Glutamatergic neuron (in vitro differentiated cells): Measurements from ENCODE around the gene SFTA2. TPM values are rescaled to one million over a fixed set of nuclear protein-coding genes. Genes with fewer than 3 reads are reported as not detected.

Source experiments
- DNase-seq: peaks from one replicate; pipeline ENCODE4 v3.0.0; 2022
- H3K27ac Mint-ChIP-seq: one replicate; pipeline ENCODE4 v1.8.0; 2020; ENCODE audit warnings: mild to moderate bottlenecking, mixed read lengths, inconsistent platforms; ENCODE audit not compliant: unreplicated experiment
- H3K27me3 Mint-ChIP-seq: one replicate; pipeline ENCODE4 v1.8.0; 2020; ENCODE audit warnings: mild to moderate bottlenecking, moderate library complexity, mixed read lengths, inconsistent platforms; ENCODE audit not compliant: unreplicated experiment
- H3K36me3 Mint-ChIP-seq: one replicate; pipeline ENCODE4 v1.8.0; 2020; ENCODE audit warnings: mild to moderate bottlenecking, mixed read lengths, inconsistent platforms; ENCODE audit not compliant: unreplicated experiment
- H3K4me1 Mint-ChIP-seq: one replicate; pipeline ENCODE4 v1.8.0; 2020; ENCODE audit warnings: mild to moderate bottlenecking, low read depth, mixed read lengths, inconsistent platforms; ENCODE audit not compliant: unreplicated experiment
- H3K4me3 Mint-ChIP-seq: one replicate; pipeline ENCODE4 v1.8.0; 2020; ENCODE audit warnings: mild to moderate bottlenecking, mixed read lengths, inconsistent platforms; ENCODE audit not compliant: unreplicated experiment
- H3K9me3 Mint-ChIP-seq: one replicate; pipeline ENCODE4 v1.8.0; 2020; ENCODE audit warnings: mild to moderate bottlenecking, moderate library complexity, mixed read lengths, inconsistent platforms; ENCODE audit not compliant: unreplicated experiment
- total RNA-seq: library from RNA; stranded (reverse); fragmentation: NEBNext Ultra II Directional; extraction: Animal tissue kit (Norgen Biotek cat#: 25700); gene quantifications from one replicate; pipeline ENCODE4 v1.2.1, GENCODE V29; 2021; ENCODE audit not compliant: unreplicated experiment
- TF ChIP-seq, protein P1 (sequence below): fragments of 200-600 bp; sonication (generic); IDR thresholded peaks from one replicate; pipeline ENCODE4 v1.5.0; 2021; ENCODE audit not compliant: partially characterized antibody, unreplicated experiment

The SFTA2 gene
- total RNA-seq, 1 donor from 2014 or later, result not detected

DNA sequence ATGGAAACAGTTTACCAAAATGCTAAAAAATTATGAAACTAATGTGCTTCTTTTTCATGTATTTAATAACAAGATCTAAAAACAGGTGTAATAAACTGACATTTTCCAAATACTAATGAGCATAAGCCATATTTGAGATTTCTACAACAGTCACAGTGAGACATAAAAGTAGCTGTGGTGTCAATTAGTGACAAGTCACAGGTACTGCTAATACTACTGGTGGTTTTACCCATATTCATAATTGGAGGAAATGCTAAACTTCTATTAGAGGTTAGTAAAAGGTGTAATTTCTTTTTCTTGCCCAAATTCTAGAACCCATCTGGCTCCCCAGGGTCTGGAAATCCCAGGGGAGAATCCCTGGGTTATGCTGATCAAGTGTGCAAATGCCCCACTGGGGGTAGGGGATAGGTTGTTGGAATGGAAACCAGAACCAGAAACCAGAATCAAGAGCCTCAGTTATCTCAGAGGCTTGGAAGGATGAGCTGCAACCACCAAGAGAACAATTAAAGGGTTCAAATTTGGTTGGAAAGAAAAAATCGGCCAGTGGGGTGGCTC is 31.0 kb downstream of the SFTA2 start:
- DNase-seq, result no peak
- H3K4me1 Mint-ChIP-seq, result no peaks in the 10 kb centered on the region
- no peak overlapping the region for H3K4me3 Mint-ChIP-seq
- TF ChIP-seq, protein P1, sequence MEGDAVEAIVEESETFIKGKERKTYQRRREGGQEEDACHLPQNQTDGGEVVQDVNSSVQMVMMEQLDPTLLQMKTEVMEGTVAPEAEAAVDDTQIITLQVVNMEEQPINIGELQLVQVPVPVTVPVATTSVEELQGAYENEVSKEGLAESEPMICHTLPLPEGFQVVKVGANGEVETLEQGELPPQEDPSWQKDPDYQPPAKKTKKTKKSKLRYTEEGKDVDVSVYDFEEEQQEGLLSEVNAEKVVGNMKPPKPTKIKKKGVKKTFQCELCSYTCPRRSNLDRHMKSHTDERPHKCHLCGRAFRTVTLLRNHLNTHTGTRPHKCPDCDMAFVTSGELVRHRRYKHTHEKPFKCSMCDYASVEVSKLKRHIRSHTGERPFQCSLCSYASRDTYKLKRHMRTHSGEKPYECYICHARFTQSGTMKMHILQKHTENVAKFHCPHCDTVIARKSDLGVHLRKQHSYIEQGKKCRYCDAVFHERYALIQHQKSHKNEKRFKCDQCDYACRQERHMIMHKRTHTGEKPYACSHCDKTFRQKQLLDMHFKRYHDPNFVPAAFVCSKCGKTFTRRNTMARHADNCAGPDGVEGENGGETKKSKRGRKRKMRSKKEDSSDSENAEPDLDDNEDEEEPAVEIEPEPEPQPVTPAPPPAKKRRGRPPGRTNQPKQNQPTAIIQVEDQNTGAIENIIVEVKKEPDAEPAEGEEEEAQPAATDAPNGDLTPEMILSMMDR, result no peak
- no peaks in the 10 kb centered on the region for H3K9me3 Mint-ChIP-seq
- H3K27me3 Mint-ChIP-seq, result peaks cover 2% of the 10 kb centered on the region
- H3K27ac Mint-ChIP-seq, result no peak overlapping the region
- no peaks in the 10 kb centered on the region for H3K36me3 Mint-ChIP-seq

DNA sequence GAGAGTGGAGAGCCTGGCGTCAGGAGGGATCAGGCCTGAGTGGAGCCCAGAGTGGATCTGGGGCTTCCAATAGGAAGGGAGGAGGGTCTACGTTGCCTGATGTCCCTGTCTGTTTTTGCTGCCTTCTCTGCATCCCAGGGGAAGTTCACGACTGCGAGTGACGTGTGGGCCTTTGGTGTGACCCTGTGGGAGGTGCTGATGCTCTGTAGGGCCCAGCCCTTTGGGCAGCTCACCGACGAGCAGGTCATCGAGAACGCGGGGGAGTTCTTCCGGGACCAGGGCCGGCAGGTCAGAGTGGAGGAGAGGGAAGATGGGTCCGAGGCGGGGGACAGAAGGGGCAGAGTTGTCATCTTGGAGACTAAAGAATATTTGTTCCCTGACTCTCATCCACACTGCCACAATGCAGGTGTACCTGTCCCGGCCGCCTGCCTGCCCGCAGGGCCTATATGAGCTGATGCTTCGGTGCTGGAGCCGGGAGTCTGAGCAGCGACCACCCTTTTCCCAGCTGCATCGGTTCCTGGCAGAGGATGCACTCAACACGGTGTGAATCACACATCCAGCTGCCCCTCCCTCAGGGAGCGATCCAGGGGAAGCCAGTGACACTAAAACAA is 33.1 kb downstream of the SFTA2 start:
- no peak overlapping the region for H3K27ac Mint-ChIP-seq
- H3K36me3 Mint-ChIP-seq, result peaks cover 6% of the 10 kb centered on the region
- TF ChIP-seq, protein P1, result no peak
- H3K4me1 Mint-ChIP-seq, result peaks cover 8% of the 10 kb centered on the region
- DNase-seq, result no peak
- H3K27me3 Mint-ChIP-seq, result peaks cover 7% of the 10 kb centered on the region
- H3K9me3 Mint-ChIP-seq, result peaks cover 5% of the 10 kb centered on the region
- H3K4me3 Mint-ChIP-seq, result no peak overlapping the region

DNA sequence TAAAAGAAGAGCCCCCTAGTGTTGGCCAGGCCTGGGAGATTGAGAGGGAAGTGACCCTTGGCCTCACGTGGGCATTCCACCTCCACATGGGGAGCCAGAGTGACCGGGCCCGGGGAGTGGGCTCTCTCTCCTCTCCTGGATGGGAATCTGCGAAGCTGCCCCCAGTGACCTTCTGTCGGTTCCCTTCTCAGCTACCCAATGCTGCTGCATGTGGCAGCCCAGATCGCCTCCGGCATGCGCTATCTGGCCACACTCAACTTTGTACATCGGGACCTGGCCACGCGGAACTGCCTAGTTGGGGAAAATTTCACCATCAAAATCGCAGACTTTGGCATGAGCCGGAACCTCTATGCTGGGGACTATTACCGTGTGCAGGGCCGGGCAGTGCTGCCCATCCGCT is 34.1 kb downstream of the SFTA2 start:
- Mint-ChIP-seq H3K4me3 (no peak overlapping the region), H3K36me3 (peaks cover 6% of the 10 kb centered on the region), H3K27me3 (peaks cover 7% of the 10 kb centered on the region), H3K4me1 (peaks cover 8% of the 10 kb centered on the region), H3K9me3 (peaks cover 5% of the 10 kb centered on the region), H3K27ac (no peak overlapping the region)
- TF ChIP-seq, protein P1, result no peak
- no peak for DNase-seq

DNA sequence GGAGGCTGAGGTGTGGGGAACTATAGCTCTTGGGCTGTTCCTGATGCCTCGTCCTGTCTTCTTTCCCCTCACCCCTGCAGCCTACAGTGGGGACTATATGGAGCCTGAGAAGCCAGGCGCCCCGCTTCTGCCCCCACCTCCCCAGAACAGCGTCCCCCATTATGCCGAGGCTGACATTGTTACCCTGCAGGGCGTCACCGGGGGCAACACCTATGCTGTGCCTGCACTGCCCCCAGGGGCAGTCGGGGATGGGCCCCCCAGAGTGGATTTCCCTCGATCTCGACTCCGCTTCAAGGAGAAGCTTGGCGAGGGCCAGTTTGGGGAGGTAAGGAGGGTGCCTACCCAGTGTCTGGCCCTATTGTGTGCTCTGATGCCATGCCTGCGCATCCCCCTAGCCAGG is 35.4 kb downstream of the SFTA2 start:
- TF ChIP-seq, protein P1, result no peak
- no peak overlapping the region for H3K27ac Mint-ChIP-seq
- no peak for DNase-seq
- peaks cover 8% of the 10 kb centered on the region for H3K9me3 Mint-ChIP-seq
- peaks cover 12% of the 10 kb centered on the region for H3K36me3 Mint-ChIP-seq
- no peak overlapping the region for H3K4me3 Mint-ChIP-seq
- H3K27me3 Mint-ChIP-seq, result peaks cover 11% of the 10 kb centered on the region
- peaks cover 8% of the 10 kb centered on the region for H3K4me1 Mint-ChIP-seq

DNA sequence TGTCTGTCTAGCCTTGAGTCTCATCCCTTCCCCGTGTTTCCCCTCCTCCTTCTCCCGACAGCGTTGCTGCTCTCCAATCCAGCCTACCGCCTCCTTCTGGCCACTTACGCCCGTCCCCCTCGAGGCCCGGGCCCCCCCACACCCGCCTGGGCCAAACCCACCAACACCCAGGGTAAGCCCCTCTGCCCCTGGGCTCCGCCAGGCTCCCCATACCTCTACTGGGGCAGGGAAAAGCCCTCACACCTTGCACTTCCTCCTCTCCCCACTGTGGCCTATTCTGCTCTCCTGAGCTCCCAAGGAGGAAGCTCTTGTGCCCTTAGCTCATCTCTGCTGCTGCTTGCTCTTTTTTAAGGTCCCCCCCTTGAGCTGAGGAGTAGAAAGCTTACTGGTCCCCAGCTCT is 36.6 kb downstream of the SFTA2 start:
- Mint-ChIP-seq H3K27me3 (peaks cover 11% of the 10 kb centered on the region), H3K27ac (peak overlapping the region; percentile 6), H3K4me3 (no peak overlapping the region), H3K36me3 (peaks cover 12% of the 10 kb centered on the region), H3K4me1 (peaks cover 8% of the 10 kb centered on the region), H3K9me3 (peaks cover 8% of the 10 kb centered on the region)
- TF ChIP-seq, protein P1, result no peak
- DNase-seq, result no peak
